Ureter (tissue), 1 donor: ENCODE data around the gene ZNF423. TPM values are rescaled to one million over a fixed set of nuclear protein-coding genes. Genes with fewer than 3 reads are reported as not detected.

ENCODE experiments used
- DNase-seq: peaks from one replicate; pipeline ENCODE4 v3.0.0-alpha.2; 2020; ENCODE audit warnings: low spot score
- total RNA-seq: library from RNA; stranded (reverse); gene quantifications from one replicate; pipeline ENCODE4 v1.2.4, GENCODE V29; 2023
- donor health status: DM: yes; HTN: yes; CAD: no.

Gene ZNF423
- total RNA-seq, 1 donor from 2014 or later, result 15.7 TPM

GRCh38 chr16:49826515-49826914, 29.4 kb downstream of the ZNF423 start:
- DNase-seq, result no peak

GRCh38 chr16:49825041-49825440, 30.9 kb downstream of the ZNF423 start:
- no peak for DNase-seq

GRCh38 chr16:49824593-49824992, 31.3 kb downstream of the ZNF423 start:
- DNase-seq, result no peak

- no peak for DNase-seq
These were observed 33.1 kb downstream of the ZNF423 start for GRCh38 chr16:49822649-49823370.

GRCh38 chr16:49821614-49822282, 34.2 kb downstream of the ZNF423 start:
- DNase-seq, result no peak

GRCh38 chr16:49821156-49821555, 34.8 kb downstream of the ZNF423 start:
- no peak for DNase-seq

GRCh38 chr16:49817754-49818507, 38.0 kb downstream of the ZNF423 start:
- DNase-seq, result no peak

GRCh38 chr16:49816875-49817274, 39.0 kb downstream of the ZNF423 start:
- no peak for DNase-seq

GRCh38 chr16:49811644-49812334, 44.1 kb downstream of the ZNF423 start:
- no peak for DNase-seq

- DNase-seq, result no peak
These were observed 45.1 kb downstream of the ZNF423 start for GRCh38 chr16:49810831-49811230.

- no peak for DNase-seq
These were observed 46.4 kb downstream of the ZNF423 start for GRCh38 chr16:49809561-49809960.

- no peak for DNase-seq
These were observed 46.9 kb downstream of the ZNF423 start for GRCh38 chr16:49809062-49809461.

- no peak for DNase-seq
These were observed 49.5 kb downstream of the ZNF423 start for GRCh38 chr16:49806446-49806845.

GRCh38 chr16:49801290-49801689, 54.6 kb downstream of the ZNF423 start:
- no peak for DNase-seq

GRCh38 chr16:49800876-49801275, 55.0 kb downstream of the ZNF423 start:
- DNase-seq, result no peak

- DNase-seq, result no peak
These were observed 55.5 kb downstream of the ZNF423 start for GRCh38 chr16:49800441-49800840.

GRCh38 chr16:49799172-49799571, 56.7 kb downstream of the ZNF423 start:
- DNase-seq, result no peak

- DNase-seq, result no peak
These were observed 60.4 kb downstream of the ZNF423 start for GRCh38 chr16:49795513-49795912.

- DNase-seq, result no peak
These were observed 62.7 kb downstream of the ZNF423 start for GRCh38 chr16:49793244-49793643.

- no peak for DNase-seq
These were observed 66.3 kb downstream of the ZNF423 start for GRCh38 chr16:49789616-49790015.

GRCh38 chr16:49788986-49789385, 66.9 kb downstream of the ZNF423 start:
- DNase-seq, result no peak

GRCh38 chr16:49788572-49788971, 67.3 kb downstream of the ZNF423 start:
- peak; percentile 61 for DNase-seq
